ENCODE results near the gene PPP3CB.

Gene PPP3CB

DNA sequence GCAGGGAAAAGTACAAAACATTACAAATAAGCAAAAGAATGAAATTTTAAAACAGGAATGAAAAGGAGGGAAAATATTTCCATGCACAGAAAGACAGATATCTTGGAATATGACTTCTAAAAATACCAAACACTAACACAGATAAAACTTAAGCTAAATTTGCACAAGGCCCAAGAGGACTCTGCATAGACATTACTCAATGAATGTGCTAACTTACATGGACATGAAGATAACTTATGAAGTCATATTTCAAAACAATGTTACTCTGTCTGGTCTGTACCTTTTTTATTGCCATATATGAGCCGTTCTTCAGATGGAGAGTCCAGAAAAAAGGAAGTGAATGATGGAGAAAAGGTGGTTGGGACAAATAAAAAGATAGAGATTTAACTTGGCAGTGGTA is 47.4 kb downstream of the PPP3CB start:
- Histone ChIP-seq H4K91ac (ENCODE audit: low read length) (no peak overlapping the region), H3K4me1 (ENCODE audit: control insufficient read depth, insufficient read depth, low read depth, low read length) (no peaks in the 10 kb centered on the region), H4K8ac (ENCODE audit: low read length) (no peak overlapping the region), H3K36me3 (ENCODE audit: control insufficient read depth in 1 of 2, insufficient read depth in 2 of 2, low read depth in 1 of 2, low read length in 2 of 2) (peaks cover 13 to 77% of the 10 kb centered on the region in 2 experiments), H3K18ac (ENCODE audit: low read depth in 1 of 2, low read length in 2 of 2) (no peak overlapping the region), H3K79me1 (replicated peaks; ENCODE audit: low read length, poor library complexity, severe bottlenecking) (peaks cover 6% of the 10 kb centered on the region), H3K27me3 (ENCODE audit: control insufficient read depth in 1 of 2, insufficient read depth in 1 of 2, low read length in 2 of 2) (no peaks in the 10 kb centered on the region), H2AFZ (ENCODE audit: low read depth, low read length) (no peak overlapping the region), H3K4me2 (ENCODE audit: low read length, poor library complexity, severe bottlenecking) (no peak overlapping the region), H2BK12ac (ENCODE audit: low read length in 2 of 2) (no peak overlapping the region), H3K9ac (ENCODE audit: low read length) (no peak overlapping the region), H2BK120ac (ENCODE audit: low read depth, low read length) (no peak overlapping the region), H3K4me3 (ENCODE audit: insufficient read depth in 1 of 2, low read depth in 1 of 2, low read length in 2 of 2) (no peak overlapping the region), H3K9me3 (ENCODE audit: control insufficient read depth, low read length) (no peaks in the 10 kb centered on the region), H2BK15ac (ENCODE audit: low read depth, poor library complexity, severe bottlenecking) (no peak overlapping the region), H2BK5ac (ENCODE audit: low read depth, low read length, poor library complexity, severe bottlenecking) (no peak overlapping the region), H3K14ac (ENCODE audit: low read length in 2 of 2) (no peak overlapping the region), H3K4ac (ENCODE audit: low read depth in 1 of 2, low read length in 2 of 2) (no peak overlapping the region), H3K23ac (ENCODE audit: low read length in 2 of 2) (no peak overlapping the region), H2AK5ac (ENCODE audit: low read length, severe bottlenecking) (no peak overlapping the region), H3K27ac (ENCODE audit: low read length, poor library complexity, severe bottlenecking) (no peak overlapping the region)
- WGBS, result 91% methylated on average over 1 of the region's 1 CpG
- DNase-seq, result no peak

DNA sequence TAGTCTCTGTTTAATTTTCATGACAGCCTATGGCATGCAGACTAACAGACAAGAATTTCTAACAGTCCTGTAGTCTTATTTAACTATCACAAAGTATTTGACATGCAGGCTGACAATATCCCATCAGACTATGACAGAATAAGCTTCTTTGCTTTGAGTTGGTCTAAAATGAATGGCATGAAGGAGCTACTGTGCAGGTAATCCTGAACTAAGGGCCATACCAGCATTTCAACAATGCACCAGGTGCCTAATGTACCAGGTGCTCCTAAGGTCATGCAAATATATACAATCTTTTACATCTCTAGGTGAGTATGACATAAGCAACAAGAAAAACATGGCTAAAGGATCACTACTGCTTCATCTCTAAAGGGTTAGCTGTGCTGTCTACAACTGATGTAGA is 48.9 kb downstream of the PPP3CB start:
- no peak for DNase-seq
- H2BK5ac ChIP-seq (ENCODE audit: low read depth, low read length, poor library complexity, severe bottlenecking), result no peak overlapping the region
- no peak overlapping the region for H2BK120ac ChIP-seq (ENCODE audit: low read depth, low read length)
- H2AFZ ChIP-seq (ENCODE audit: low read depth, low read length), result no peak overlapping the region
- H3K9me3 ChIP-seq (ENCODE audit: control insufficient read depth, low read length), result no peaks in the 10 kb centered on the region
- H3K23ac ChIP-seq (ENCODE audit: low read length in 2 of 2), result no peak overlapping the region
- no peak overlapping the region for H3K4me3 ChIP-seq (ENCODE audit: insufficient read depth in 1 of 2, low read depth in 1 of 2, low read length in 2 of 2)
- no peaks in the 10 kb centered on the region for H3K27me3 ChIP-seq (ENCODE audit: control insufficient read depth in 1 of 2, insufficient read depth in 1 of 2, low read length in 2 of 2)
- no peak overlapping the region for H4K8ac ChIP-seq (ENCODE audit: low read length)
- H3K79me1 ChIP-seq (replicated peaks; ENCODE audit: low read length, poor library complexity, severe bottlenecking), result peaks cover 6% of the 10 kb centered on the region
- H2AK5ac ChIP-seq (ENCODE audit: low read length, severe bottlenecking), result no peak overlapping the region
- H3K36me3 ChIP-seq (ENCODE audit: control insufficient read depth in 1 of 2, insufficient read depth in 2 of 2, low read depth in 1 of 2, low read length in 2 of 2), result peaks cover 13 to 70% of the 10 kb centered on the region in 2 experiments
- no peak overlapping the region for H3K14ac ChIP-seq (ENCODE audit: low read length in 2 of 2)
- no peaks in the 10 kb centered on the region for H3K4me1 ChIP-seq (ENCODE audit: control insufficient read depth, insufficient read depth, low read depth, low read length)
- H3K4ac ChIP-seq (ENCODE audit: low read depth in 1 of 2, low read length in 2 of 2), result no peak overlapping the region
- no peak overlapping the region for H4K91ac ChIP-seq (ENCODE audit: low read length)
- no peak overlapping the region for H3K18ac ChIP-seq (ENCODE audit: low read depth in 1 of 2, low read length in 2 of 2)
- no peak overlapping the region for H2BK12ac ChIP-seq (ENCODE audit: low read length in 2 of 2)
- H3K4me2 ChIP-seq (ENCODE audit: low read length, poor library complexity, severe bottlenecking), result no peak overlapping the region
- no peak overlapping the region for H3K9ac ChIP-seq (ENCODE audit: low read length)
- no peak overlapping the region for H3K27ac ChIP-seq (ENCODE audit: low read length, poor library complexity, severe bottlenecking)
- H2BK15ac ChIP-seq (ENCODE audit: low read depth, poor library complexity, severe bottlenecking), result no peak overlapping the region

DNA sequence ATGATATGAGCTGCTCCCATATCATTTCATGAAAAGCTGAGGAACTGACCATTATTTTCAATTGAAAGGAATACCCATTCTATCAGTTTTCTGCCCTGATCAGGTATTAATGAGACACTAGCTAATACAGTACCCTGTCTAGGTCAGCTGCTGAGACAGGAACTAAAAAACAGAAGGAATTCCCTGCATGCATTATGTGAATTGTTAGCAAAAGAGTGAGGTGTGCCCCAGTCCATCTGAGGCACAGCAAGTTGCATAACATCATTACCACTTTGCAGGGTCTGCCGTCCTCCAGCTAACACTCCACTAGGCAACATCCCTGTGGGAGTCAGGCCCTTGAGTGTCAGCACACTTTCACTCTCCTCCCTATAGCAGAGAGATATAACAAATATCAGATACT is 51.4 kb downstream of the PPP3CB start:
- no peak overlapping the region for H3K4me3 ChIP-seq (ENCODE audit: insufficient read depth in 1 of 2, low read depth in 1 of 2, low read length in 2 of 2)
- peaks cover 13 to 69% of the 10 kb centered on the region in 2 experiments for H3K36me3 ChIP-seq (ENCODE audit: control insufficient read depth in 1 of 2, insufficient read depth in 2 of 2, low read depth in 1 of 2, low read length in 2 of 2)
- H4K8ac ChIP-seq (ENCODE audit: low read length), result no peak overlapping the region
- no peak overlapping the region for H3K4me2 ChIP-seq (ENCODE audit: low read length, poor library complexity, severe bottlenecking)
- no peaks in the 10 kb centered on the region for H3K9me3 ChIP-seq (ENCODE audit: control insufficient read depth, low read length)
- 83% methylated on average over 1 of the region's 1 CpG for WGBS
- no peak for DNase-seq
- no peak overlapping the region for H3K23ac ChIP-seq (ENCODE audit: low read length in 2 of 2)
- no peak overlapping the region for H3K9ac ChIP-seq (ENCODE audit: low read length)
- H3K27me3 ChIP-seq (ENCODE audit: control insufficient read depth in 1 of 2, insufficient read depth in 1 of 2, low read length in 2 of 2), result no peaks in the 10 kb centered on the region
- no peak overlapping the region for H3K4ac ChIP-seq (ENCODE audit: low read depth in 1 of 2, low read length in 2 of 2)
- no peak overlapping the region for H2BK120ac ChIP-seq (ENCODE audit: low read depth, low read length)
- H2AFZ ChIP-seq (ENCODE audit: low read depth, low read length), result no peak overlapping the region
- no peak overlapping the region for H2BK12ac ChIP-seq (ENCODE audit: low read length in 2 of 2)
- H2BK5ac ChIP-seq (ENCODE audit: low read depth, low read length, poor library complexity, severe bottlenecking), result no peak overlapping the region
- H3K4me1 ChIP-seq (ENCODE audit: control insufficient read depth, insufficient read depth, low read depth, low read length), result no peaks in the 10 kb centered on the region
- no peak overlapping the region for H3K27ac ChIP-seq (ENCODE audit: low read length, poor library complexity, severe bottlenecking)
- no peak overlapping the region for H2BK15ac ChIP-seq (ENCODE audit: low read depth, poor library complexity, severe bottlenecking)
- no peak overlapping the region for H3K18ac ChIP-seq (ENCODE audit: low read depth in 1 of 2, low read length in 2 of 2)
- H3K79me1 ChIP-seq (replicated peaks; ENCODE audit: low read length, poor library complexity, severe bottlenecking), result peaks cover 9% of the 10 kb centered on the region
- H3K14ac ChIP-seq (ENCODE audit: low read length in 2 of 2), result no peak overlapping the region
- no peak overlapping the region for H2AK5ac ChIP-seq (ENCODE audit: low read length, severe bottlenecking)
- H4K91ac ChIP-seq (ENCODE audit: low read length), result no peak overlapping the region

DNA sequence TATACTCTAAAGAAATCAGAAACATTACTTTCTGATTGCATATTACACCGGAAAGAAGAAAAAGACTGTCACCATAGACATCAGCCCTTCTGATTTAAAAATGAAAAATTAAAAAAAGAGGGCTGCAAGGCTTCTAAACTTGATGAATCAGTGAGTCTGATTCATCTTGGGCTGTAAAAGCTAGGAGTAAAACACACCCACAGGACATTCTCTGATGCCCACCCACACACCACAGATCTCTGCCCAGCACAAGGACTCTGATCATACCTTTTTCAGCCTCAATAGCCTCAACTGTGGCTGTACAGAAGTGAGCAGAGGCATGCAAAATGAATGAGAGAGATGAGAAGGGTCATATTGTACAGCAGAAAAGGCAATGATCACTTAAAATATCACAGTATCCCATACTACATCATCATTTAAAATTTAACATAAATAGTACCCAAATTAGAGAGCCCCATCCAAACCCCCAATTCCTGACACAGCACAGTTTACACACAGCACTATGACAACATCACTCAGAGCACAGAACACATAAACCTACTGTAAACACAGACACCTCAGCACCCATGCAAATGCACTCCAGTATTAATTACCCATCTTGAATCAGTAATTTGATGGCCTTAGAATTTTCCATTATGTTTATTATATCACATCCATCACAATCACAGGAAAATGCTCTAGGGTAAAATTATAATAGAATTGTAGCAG is 56.1 kb downstream of the PPP3CB start:
- Histone ChIP-seq H2BK12ac (ENCODE audit: low read length in 2 of 2) (no peak overlapping the region), H2BK5ac (ENCODE audit: low read depth, low read length, poor library complexity, severe bottlenecking) (no peak overlapping the region), H3K27me3 (ENCODE audit: control insufficient read depth in 1 of 2, insufficient read depth in 1 of 2, low read length in 2 of 2) (no peaks in the 10 kb centered on the region), H3K4me1 (ENCODE audit: control insufficient read depth, insufficient read depth, low read depth, low read length) (no peaks in the 10 kb centered on the region), H3K9me3 (ENCODE audit: control insufficient read depth, low read length) (no peaks in the 10 kb centered on the region), H3K4me3 (ENCODE audit: insufficient read depth in 1 of 2, low read depth in 1 of 2, low read length in 2 of 2) (peak overlapping the region in 1 of 2 experiments; percentile 9), H3K23ac (ENCODE audit: low read length in 2 of 2) (no peak overlapping the region), H2BK15ac (ENCODE audit: low read depth, poor library complexity, severe bottlenecking) (no peak overlapping the region), H2AK5ac (ENCODE audit: low read length, severe bottlenecking) (no peak overlapping the region), H3K4me2 (ENCODE audit: low read length, poor library complexity, severe bottlenecking) (no peak overlapping the region), H2AFZ (ENCODE audit: low read depth, low read length) (no peak overlapping the region), H3K14ac (ENCODE audit: low read length in 2 of 2) (no peak overlapping the region), H3K27ac (ENCODE audit: low read length, poor library complexity, severe bottlenecking) (no peak overlapping the region), H4K8ac (ENCODE audit: low read length) (no peak overlapping the region), H3K9ac (ENCODE audit: low read length) (peak overlapping the region; percentile 44), H2BK120ac (ENCODE audit: low read depth, low read length) (no peak overlapping the region), H3K4ac (ENCODE audit: low read depth in 1 of 2, low read length in 2 of 2) (no peak overlapping the region), H4K91ac (ENCODE audit: low read length) (no peak overlapping the region), H3K36me3 (ENCODE audit: control insufficient read depth in 1 of 2, insufficient read depth in 2 of 2, low read depth in 1 of 2, low read length in 2 of 2) (peaks cover 8 to 62% of the 10 kb centered on the region in 2 experiments), H3K18ac (ENCODE audit: low read depth in 1 of 2, low read length in 2 of 2) (no peak overlapping the region), H3K79me1 (replicated peaks; ENCODE audit: low read length, poor library complexity, severe bottlenecking) (peaks cover 9% of the 10 kb centered on the region)
- WGBS, result no CpG with 5 or more reads among the region's 1 CpG
- DNase-seq, result peak; percentile 30
